Measurements from ENCODE around the gene NBPF6.
"Not testable (repeated sequence)": the region's sequence is repeated elsewhere in the genome, so short reads cannot be mapped to it uniquely, and the experiment has no call there.

The NBPF6 gene

DNA sequence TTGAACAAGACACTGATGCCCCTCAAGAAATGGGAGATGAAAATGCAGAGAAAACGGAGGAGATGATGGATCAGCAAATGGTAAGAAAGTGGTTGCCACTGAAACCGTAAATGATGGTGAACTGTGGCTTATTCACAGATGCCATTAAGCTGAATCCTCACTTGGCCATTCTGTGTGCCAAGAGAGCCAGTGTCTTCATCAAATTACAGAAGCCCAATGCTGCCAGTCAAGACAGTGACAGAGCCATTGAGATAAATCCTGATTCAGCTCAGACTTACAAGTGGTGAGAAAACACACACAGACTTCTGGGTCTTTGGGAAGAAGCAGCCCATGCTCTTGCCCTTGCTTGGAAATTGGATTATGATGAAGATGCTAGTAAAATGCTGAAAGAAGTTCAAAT, 52.5 kb downstream of the NBPF6 start:
- Histone ChIP-seq H3K27me3 (ENCODE audit: control insufficient read depth, insufficient read depth, low read length) (no peaks in the 10 kb centered on the region), H3K9ac (ENCODE audit: low read depth, low read length) (peak overlapping the region; percentile 68)

GRCh38 chr1:108503062-108503733, 53.1 kb downstream of the NBPF6 start:
- Histone ChIP-seq H3K4me2 (ENCODE audit: low read length) (peak overlapping the region; percentile 56), H3K4me1 (ENCODE audit: control insufficient read depth, insufficient read depth, low read length) (peaks cover 18% of the 10 kb centered on the region), H3K36me3 (ENCODE audit: insufficient read depth, low read length) (no peaks in the 10 kb centered on the region), H3K9me3 (replicated peaks; ENCODE audit: low read length) (no peaks in the 10 kb centered on the region), H3K4me3 (ENCODE audit: low read length) (peak overlapping the region; percentile 27), H3K27me3 (ENCODE audit: control insufficient read depth, insufficient read depth, low read length) (no peaks in the 10 kb centered on the region), H3K9ac (ENCODE audit: low read depth, low read length) (peak overlapping the region; percentile 68)

More for the DNA sequence above, 52.5 kb downstream of the NBPF6 start:
- Histone ChIP-seq H3K36me3 (ENCODE audit: insufficient read depth, low read length) (no peaks in the 10 kb centered on the region), H3K4me3 (ENCODE audit: low read length) (peak overlapping the region; percentile 27), H3K4me1 (ENCODE audit: control insufficient read depth, insufficient read depth, low read length) (peaks cover 18% of the 10 kb centered on the region), H3K9me3 (replicated peaks; ENCODE audit: low read length) (no peaks in the 10 kb centered on the region), H3K4me2 (ENCODE audit: low read length) (peak overlapping the region; percentile 56)

DNA sequence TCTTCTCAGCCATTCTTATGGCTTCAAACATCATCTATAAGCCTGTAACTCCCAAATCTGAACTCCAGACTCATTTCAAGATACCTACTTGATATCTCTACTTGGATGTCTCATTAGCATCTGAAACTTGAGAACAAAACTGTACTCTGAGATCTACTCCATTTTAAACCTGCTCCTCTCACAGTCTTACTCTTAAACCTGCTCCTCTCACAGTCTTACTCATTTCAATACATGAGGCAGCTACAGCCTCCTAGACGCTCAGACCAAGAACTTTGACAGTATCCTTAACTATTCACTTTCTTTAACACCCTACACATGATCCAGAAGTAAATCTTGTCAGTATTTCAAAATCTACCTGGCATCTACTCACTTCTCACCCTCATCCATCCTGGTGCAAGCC, 54.3 kb downstream of the NBPF6 start:
- no peak overlapping the region for H3K4me2 ChIP-seq (ENCODE audit: low read length)
- peaks cover 18% of the 10 kb centered on the region for H3K4me1 ChIP-seq (ENCODE audit: control insufficient read depth, insufficient read depth, low read length)
- H3K9me3 ChIP-seq (replicated peaks; ENCODE audit: low read length), result no peaks in the 10 kb centered on the region
- no peak overlapping the region for H3K9ac ChIP-seq (ENCODE audit: low read depth, low read length)
- H3K36me3 ChIP-seq (ENCODE audit: insufficient read depth, low read length), result no peaks in the 10 kb centered on the region
- H3K27me3 ChIP-seq (ENCODE audit: control insufficient read depth, insufficient read depth, low read length), result no peaks in the 10 kb centered on the region
- no peak overlapping the region for H3K4me3 ChIP-seq (ENCODE audit: low read length)

GRCh38 chr1:108505763-108506070, 55.6 kb downstream of the NBPF6 start:
- Histone ChIP-seq H3K36me3 (ENCODE audit: insufficient read depth, low read length) (no peaks in the 10 kb centered on the region), H3K4me2 (ENCODE audit: low read length) (no peak overlapping the region), H3K27me3 (ENCODE audit: control insufficient read depth, insufficient read depth, low read length) (no peaks in the 10 kb centered on the region), H3K9ac (ENCODE audit: low read depth, low read length) (no peak overlapping the region), H3K4me1 (ENCODE audit: control insufficient read depth, insufficient read depth, low read length) (peaks cover 18% of the 10 kb centered on the region), H3K4me3 (ENCODE audit: low read length) (no peak overlapping the region), H3K9me3 (replicated peaks; ENCODE audit: low read length) (no peaks in the 10 kb centered on the region)

DNA sequence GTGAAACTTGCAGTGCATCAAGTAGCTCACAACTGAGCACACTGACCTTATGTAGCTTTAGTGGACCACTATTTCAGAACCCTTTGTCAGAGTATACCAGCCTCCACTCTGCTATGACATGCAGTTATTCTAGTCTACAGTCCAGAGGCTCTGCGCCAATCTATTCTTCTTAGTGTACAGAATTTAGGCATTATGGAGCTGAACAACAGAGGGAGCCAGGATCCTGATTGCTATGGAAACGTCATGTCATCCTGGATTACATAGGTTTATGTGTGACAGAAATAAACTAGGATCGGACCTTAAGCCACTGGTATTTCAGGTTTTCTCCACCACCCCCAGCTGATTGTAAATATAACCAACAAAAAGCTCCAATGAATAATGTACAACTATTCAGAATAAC, 61.6 kb downstream of the NBPF6 start:
- no peaks in the 10 kb centered on the region for H3K36me3 ChIP-seq (ENCODE audit: insufficient read depth, low read length)
- no peak overlapping the region for H3K4me2 ChIP-seq (ENCODE audit: low read length)
- H3K4me3 ChIP-seq (ENCODE audit: low read length), result no peak overlapping the region
- H3K27me3 ChIP-seq (ENCODE audit: control insufficient read depth, insufficient read depth, low read length), result no peaks in the 10 kb centered on the region
- H3K9me3 ChIP-seq (replicated peaks; ENCODE audit: low read length), result no peaks in the 10 kb centered on the region
- no peaks in the 10 kb centered on the region for H3K4me1 ChIP-seq (ENCODE audit: control insufficient read depth, insufficient read depth, low read length)
- no peak overlapping the region for H3K9ac ChIP-seq (ENCODE audit: low read depth, low read length)

DNA sequence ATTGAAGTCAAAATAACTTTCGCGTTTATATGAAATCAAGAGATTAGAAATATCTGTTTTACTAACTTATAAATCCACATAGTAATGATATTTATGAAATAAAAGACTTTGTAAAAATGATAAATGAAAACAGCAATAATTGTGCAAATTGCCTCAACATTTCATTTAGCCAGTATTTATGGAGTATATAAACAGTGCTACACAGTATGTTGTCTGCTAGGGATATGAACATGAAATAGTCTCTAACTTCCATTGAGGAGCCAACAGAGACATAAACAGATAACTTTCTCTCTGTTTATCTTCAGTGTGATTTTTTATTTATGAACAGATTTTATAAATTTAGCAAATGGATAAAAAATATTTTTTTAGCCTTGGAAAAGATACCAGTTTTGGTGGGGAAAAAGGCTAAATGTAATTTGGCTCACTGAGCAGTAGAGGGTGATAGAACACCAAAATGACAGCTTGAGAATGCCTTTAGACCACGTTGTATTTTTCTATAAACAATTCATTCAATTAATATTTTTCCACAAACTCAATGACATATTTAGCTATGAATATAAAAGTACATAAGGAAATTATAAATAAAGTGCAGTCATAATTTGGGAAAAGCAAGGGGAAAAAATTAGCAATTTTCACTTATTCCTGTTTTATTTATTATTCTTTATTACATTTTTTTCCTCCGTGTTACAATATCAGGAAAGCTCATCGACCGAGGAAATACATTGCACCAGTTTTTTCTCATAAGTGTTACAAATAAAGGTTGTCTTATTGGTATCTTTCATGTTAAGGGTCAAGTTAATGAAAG, 62.3 kb downstream of the NBPF6 start:
- Histone ChIP-seq H3K4me1 (ENCODE audit: control insufficient read depth, insufficient read depth, low read length) (no peaks in the 10 kb centered on the region), H3K27me3 (ENCODE audit: control insufficient read depth, insufficient read depth, low read length) (no peaks in the 10 kb centered on the region)

DNA sequence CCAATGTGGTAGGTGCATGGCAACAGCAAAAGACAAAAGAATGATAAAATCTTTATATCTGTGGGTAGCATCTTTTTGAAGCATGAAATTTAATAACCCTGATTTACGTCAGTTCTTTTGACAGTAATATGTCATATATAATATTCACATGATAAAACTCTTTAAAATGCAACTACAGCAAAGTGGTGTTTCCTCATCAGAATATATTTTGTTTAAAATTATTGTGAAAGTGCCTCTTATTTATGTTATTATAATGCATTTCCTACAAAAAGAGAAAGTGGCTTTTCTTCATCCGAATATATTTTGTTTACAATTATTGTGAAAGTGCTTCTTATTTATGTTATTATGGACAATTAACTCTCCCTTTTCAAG, 62.9 kb downstream of the NBPF6 start:
- H3K4me3 ChIP-seq (ENCODE audit: low read length), result no peak overlapping the region
- H3K4me2 ChIP-seq (ENCODE audit: low read length), result no peak overlapping the region
- H3K4me1 ChIP-seq (ENCODE audit: control insufficient read depth, insufficient read depth, low read length), result no peaks in the 10 kb centered on the region
- no peaks in the 10 kb centered on the region for H3K36me3 ChIP-seq (ENCODE audit: insufficient read depth, low read length)
- no peaks in the 10 kb centered on the region for H3K27me3 ChIP-seq (ENCODE audit: control insufficient read depth, insufficient read depth, low read length)
- H3K9me3 ChIP-seq (replicated peaks; ENCODE audit: low read length), result no peaks in the 10 kb centered on the region
- H3K9ac ChIP-seq (ENCODE audit: low read depth, low read length), result no peak overlapping the region

More for the DNA sequence above, 62.3 kb downstream of the NBPF6 start:
- no peaks in the 10 kb centered on the region for H3K9me3 ChIP-seq (replicated peaks; ENCODE audit: low read length)
- no peak overlapping the region for H3K4me3 ChIP-seq (ENCODE audit: low read length)
- no peaks in the 10 kb centered on the region for H3K36me3 ChIP-seq (ENCODE audit: insufficient read depth, low read length)
- no peak overlapping the region for H3K4me2 ChIP-seq (ENCODE audit: low read length)
- no peak overlapping the region for H3K9ac ChIP-seq (ENCODE audit: low read depth, low read length)

GRCh38 chr1:108513914-108514313, 63.8 kb downstream of the NBPF6 start:
- not testable (repeated sequence) for H3K4me1 ChIP-seq (ENCODE audit: control insufficient read depth, insufficient read depth, low read length); H3K9me3 ChIP-seq (replicated peaks; ENCODE audit: low read length); H3K9ac ChIP-seq (ENCODE audit: low read depth, low read length); H3K4me2 ChIP-seq (ENCODE audit: low read length); H3K36me3 ChIP-seq (ENCODE audit: insufficient read depth, low read length); H3K27me3 ChIP-seq (ENCODE audit: control insufficient read depth, insufficient read depth, low read length); H3K4me3 ChIP-seq (ENCODE audit: low read length)

- H3K9me3 ChIP-seq (replicated peaks; ENCODE audit: low read length); H3K4me3 ChIP-seq (ENCODE audit: low read length); H3K4me1 ChIP-seq (ENCODE audit: control insufficient read depth, insufficient read depth, low read length); H3K36me3 ChIP-seq (ENCODE audit: insufficient read depth, low read length); H3K4me2 ChIP-seq (ENCODE audit: low read length); H3K9ac ChIP-seq (ENCODE audit: low read depth, low read length): not testable (repeated sequence)
- H3K27me3 ChIP-seq (ENCODE audit: control insufficient read depth, insufficient read depth, low read length), result peaks cover 14% of the 10 kb centered on the region
These were observed 67.3 kb downstream of the NBPF6 start for GRCh38 chr1:108517301-108517897.

All from skeletal muscle satellite cell (primary cell).